Fibroblast of mammary gland (primary cell): Measurements from ENCODE around the gene ZNF804B.

ENCODE experiments used
- DNase-seq: peaks from one replicate; pipeline ENCODE4 v3.0.0-alpha.2; 2010; ENCODE audit warnings: low read depth
- H3K4me3 ChIP-seq: 2 replicates; pipeline ENCODE4 v1.5.1; 2011; ENCODE audit warnings: low read depth, mild to moderate bottlenecking, low read length, moderate library complexity; ENCODE audit not compliant: control insufficient read depth
- CTCF ChIP-seq: conservative IDR thresholded peaks from 2 replicates; pipeline ENCODE4 v1.5.1; 2011; ENCODE audit warnings: low read depth, low read length, inconsistent platforms; ENCODE audit not compliant: control insufficient read depth, insufficient read depth

Gene ZNF804B

DNA sequence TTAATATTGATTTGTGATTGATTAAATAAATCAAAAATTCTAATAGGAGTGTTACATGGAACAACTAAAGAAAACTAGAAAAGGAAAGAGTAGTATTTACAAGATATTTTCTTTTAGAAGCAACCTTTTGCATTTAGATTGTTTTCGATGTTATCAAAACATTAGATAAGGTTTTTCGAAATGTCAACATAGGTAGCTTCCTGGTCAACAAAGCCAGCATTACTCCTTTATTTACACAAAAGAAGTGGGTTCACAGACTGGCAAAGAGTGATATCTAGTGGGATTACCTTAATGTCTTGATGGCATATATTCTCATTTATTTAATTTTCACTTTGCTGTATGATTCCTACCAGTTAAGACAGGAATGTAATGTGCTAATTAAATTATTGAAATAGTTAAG, 153.4 kb downstream of the ZNF804B start:
- no peak overlapping the region for H3K4me3 ChIP-seq
- no peak for DNase-seq
- TF ChIP-seq CTCF, result no peak

- no peak overlapping the region for H3K4me3 ChIP-seq
- DNase-seq, result no peak
- no peak for TF ChIP-seq CTCF
Observed at GRCh38 chr7:88915615-88916014, 156.1 kb downstream of the ZNF804B start.

GRCh38 chr7:88919478-88920131, 160.1 kb downstream of the ZNF804B start:
- TF ChIP-seq CTCF, result no peak
- H3K4me3 ChIP-seq, result no peak overlapping the region
- DNase-seq, result no peak

GRCh38 chr7:88922944-88923343, 163.4 kb downstream of the ZNF804B start:
- H3K4me3 ChIP-seq, result no peak overlapping the region
- no peak for TF ChIP-seq CTCF
- no peak for DNase-seq

- TF ChIP-seq CTCF, result no peak
- H3K4me3 ChIP-seq, result no peak overlapping the region
- no peak for DNase-seq
Observed at GRCh38 chr7:88928276-88928675, 168.8 kb downstream of the ZNF804B start.

GRCh38 chr7:88929719-88930118, 170.2 kb downstream of the ZNF804B start:
- no peak overlapping the region for H3K4me3 ChIP-seq
- no peak for DNase-seq
- TF ChIP-seq CTCF, result no peak

DNA sequence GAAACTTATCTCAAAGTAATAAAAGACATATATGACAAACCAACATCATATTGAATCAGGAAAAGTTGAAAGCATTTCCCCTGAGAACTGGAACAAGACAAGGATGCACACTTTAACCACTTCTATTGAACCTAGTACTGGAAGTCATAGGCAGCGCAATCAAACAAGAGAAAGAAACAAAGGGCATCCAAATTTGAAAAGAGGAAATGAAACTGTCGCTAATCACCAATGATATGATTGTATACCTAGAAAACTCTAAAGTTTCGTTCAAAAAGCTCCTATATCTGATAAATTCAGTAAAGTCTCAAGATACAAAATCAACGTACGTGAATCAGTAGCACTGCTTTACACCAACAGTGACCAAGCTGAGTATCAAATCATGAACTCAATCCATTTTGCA, 173.8 kb downstream of the ZNF804B start:
- DNase-seq, result no peak
- TF ChIP-seq CTCF, result no peak
- no peak overlapping the region for H3K4me3 ChIP-seq
